NCI-H82 treated with DMSO at 0.1 percent for 48 hours (cell line): ENCODE data around the gene SGCE.

Experiments
- DNase-seq: peaks from one replicate; lab custom pipeline; 2025; ENCODE audit not compliant: unreplicated experiment; lab: John Stamatoyannopoulos, UW

SGCE gene

DNA sequence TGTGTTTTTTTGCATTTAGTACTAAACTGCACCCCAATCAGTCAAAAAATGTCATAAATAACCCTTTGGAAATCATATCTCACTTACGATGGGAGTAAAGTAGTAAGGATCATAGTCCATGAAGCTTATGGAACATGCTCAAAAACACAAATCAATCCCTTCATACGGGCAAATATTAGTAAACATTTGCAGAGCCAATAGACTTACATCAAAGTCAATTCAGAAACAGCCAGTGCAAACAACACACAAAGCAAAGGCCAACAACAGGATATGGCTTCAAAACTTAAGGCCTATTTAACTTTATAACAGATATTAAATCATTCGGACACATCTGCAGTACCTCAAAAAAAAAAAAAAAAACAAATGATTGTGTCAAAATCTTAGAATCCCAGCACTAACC is 32.1 kb downstream of the SGCE start:
- no peak for DNase-seq

GRCh38 chr7:94621120-94621519 is 34.8 kb downstream of the SGCE start:
- no peak for DNase-seq

- DNase-seq: no peak
Measured at GRCh38 chr7:94620703-94621118, 35.2 kb downstream of the SGCE start.

- DNase-seq: no peak
Measured at GRCh38 chr7:94618126-94618525, 37.8 kb downstream of the SGCE start.

GRCh38 chr7:94616855-94617254 is 39.1 kb downstream of the SGCE start:
- no peak for DNase-seq

DNA sequence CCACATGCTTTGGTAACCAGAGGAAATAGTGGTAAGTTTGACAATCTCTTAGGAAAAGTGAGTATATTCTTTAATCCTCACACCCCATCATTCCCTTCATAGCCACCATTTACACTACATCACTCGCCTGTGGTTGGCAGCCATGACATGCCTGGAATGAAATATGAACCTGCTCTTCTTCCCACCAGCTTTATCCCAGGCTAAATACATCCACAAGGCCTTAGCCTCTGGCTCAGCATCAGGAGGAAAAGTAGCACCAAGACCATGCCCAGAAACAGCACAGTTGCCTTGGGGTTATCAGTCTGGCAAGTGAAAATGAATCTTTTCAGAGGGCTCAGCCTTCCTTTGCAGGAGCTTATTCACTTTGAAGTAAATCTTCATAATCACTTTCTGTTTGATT is 40.3 kb downstream of the SGCE start:
- DNase-seq: no peak

GRCh38 chr7:94612661-94613060 is 43.3 kb downstream of the SGCE start:
- DNase-seq: no peak

DNA sequence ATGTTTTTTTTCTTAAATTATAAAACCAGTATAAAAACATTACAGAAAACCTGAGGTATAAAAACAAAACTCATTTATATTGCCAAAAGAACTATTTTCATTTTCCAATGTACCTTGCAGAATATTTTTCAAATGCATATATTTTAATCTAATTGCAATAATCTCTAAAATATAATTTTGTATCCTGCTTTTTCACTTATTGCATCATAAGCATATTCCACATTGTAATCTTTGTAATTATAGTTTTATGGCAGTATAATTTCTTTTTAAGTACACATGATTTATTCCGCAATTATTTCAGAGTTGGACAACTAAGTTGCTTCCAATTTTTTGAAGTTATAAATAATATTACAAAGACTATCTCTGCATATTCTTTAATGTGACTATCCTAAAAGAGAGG is 43.7 kb downstream of the SGCE start:
- DNase-seq: no peak

GRCh38 chr7:94609561-94609960 is 46.4 kb downstream of the SGCE start:
- no peak for DNase-seq

DNA sequence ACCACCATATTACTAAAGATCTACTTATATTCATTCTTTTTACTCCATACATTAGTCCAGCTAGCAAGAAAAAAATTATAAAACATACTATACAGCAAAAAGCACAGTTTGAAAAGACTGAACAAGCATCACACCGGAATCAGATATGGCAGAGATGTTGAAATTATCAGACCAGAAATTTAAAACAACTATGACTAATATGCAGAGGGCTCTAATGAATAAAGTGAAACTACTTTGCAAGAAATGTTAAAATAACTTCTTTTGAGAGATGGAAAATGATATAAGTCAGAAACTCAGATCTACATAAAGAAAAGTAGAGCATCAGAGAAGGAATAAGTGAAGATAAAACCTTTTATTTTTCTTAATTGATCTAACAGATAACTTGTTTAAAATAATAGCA is 50.9 kb downstream of the SGCE start:
- no peak for DNase-seq

DNA sequence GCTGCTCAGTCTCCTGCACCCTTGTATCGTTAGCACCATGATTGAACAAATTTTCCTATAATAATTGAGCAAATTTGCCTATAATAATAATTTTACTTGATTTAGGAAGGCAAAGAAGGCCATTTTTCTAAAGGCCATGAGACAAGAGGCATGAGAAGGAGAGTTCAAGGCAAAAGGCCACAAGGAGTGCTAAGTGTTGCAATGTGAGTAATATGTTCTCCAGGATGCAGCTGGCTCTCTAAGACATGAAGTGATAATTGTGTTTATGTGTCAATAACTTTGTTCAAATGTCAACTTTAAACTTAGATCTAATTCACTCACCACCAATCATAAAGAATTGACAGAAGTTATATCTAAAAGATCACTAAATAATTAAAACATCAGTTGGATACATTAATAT is 53.8 kb downstream of the SGCE start:
- DNase-seq: no peak

DNA sequence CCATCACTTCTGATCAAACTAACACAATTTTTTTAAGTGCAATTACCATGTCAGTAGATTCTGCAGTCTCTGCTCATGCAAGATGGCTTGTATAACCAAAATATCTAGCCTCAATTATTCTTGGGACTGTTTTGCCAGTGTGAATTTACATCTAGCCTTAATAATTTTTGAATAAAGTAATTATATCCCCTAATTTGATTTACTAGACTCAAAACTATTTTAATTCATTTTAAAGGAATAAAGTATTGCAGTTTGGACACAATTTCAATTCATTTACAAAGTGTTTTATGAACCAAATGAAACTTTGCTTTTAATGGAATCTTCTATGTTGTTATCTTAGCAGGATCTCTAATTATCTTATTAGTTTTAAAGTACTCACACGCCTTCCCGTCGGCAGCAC is 55.7 kb downstream of the SGCE start:
- DNase-seq: no peak

GRCh38 chr7:94595717-94596116 is 60.2 kb downstream of the SGCE start:
- DNase-seq: no peak

DNA sequence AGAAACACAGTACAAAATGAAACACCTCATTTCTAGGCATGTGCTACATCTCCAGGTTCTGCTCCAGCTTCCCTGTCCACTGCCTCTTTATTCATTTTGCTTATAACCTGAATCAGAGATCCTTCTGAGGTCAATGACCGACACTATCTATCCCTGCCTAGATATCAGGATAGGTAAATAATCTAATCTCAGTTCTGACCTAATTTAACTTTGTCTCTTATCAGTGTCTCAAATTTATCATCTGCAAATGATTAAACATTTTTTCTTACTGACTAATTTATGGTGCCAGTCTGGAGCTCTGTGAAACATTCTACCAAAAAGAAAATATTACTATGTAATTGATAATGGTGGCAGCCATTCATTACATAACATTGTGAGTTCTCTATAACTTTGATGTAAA is 61.1 kb downstream of the SGCE start:
- DNase-seq: no peak

DNA sequence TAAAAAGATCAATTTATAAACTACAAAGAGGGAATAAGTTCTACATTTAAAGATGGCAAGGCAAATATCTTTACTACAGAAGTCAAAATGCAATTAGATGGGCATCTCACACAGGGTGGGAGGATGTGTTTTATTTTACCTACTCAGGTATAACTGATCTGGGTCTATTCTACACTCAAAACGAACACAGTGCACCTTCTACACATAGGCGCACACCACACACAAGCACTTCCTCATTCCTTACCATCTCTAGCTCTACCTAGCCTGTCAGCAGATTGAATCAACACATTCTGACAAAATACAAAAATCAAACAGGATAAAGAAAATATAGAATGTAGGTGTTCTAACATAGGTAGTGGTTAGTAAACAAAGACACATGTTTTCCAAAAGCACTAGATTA is 64.8 kb downstream of the SGCE start:
- DNase-seq: no peak

GRCh38 chr7:94590526-94591162 is 65.3 kb downstream of the SGCE start:
- no peak for DNase-seq

GRCh38 chr7:94588075-94588474 is 67.9 kb downstream of the SGCE start:
- no peak for DNase-seq

GRCh38 chr7:94584113-94584512 is 71.8 kb downstream of the SGCE start:
- no peak for DNase-seq

- no peak for DNase-seq
Measured at GRCh38 chr7:94580601-94581000, 75.3 kb downstream of the SGCE start.

DNA sequence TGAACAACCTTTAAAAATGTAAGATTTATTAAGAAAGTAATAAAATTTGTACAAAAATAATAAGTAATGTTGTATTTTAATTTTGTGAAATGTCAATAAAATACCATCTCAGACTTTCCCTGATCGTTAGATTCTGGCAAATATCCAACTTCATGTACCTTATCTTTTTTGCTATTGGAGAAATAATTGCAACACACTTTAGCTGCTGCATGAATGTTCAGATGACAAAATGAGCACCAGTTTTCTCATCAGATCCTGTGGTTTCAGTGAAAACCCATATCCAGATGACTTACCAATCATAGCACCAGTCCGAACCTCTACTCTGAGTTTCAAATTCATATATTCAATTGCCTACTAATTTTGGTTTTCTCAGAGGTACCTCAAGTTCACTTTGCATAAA is 76.5 kb downstream of the SGCE start:
- no peak for DNase-seq

- no peak for DNase-seq
Measured at GRCh38 chr7:94578614-94579013, 77.3 kb downstream of the SGCE start.

GRCh38 chr7:94577357-94577756 is 78.6 kb downstream of the SGCE start:
- no peak for DNase-seq

DNA sequence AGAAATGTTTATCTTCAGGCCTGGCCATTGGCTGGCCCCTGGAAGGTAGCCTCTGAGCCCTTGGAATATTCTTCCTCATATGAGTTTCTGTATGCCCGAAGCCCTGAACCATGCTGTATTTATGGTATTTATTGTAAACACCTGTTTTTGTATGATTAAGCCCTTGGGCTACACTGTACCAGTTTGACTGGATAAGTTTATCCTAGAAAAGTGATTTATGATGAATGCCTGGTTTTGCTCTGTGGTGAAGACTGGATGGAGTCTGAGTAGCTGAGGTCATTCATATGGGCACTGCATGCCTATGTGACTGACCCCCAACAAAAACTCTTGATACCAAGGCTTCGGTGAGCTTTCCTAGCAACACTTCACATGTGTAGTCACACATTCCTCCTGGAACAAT is 79.6 kb downstream of the SGCE start:
- DNase-seq: no peak

DNA sequence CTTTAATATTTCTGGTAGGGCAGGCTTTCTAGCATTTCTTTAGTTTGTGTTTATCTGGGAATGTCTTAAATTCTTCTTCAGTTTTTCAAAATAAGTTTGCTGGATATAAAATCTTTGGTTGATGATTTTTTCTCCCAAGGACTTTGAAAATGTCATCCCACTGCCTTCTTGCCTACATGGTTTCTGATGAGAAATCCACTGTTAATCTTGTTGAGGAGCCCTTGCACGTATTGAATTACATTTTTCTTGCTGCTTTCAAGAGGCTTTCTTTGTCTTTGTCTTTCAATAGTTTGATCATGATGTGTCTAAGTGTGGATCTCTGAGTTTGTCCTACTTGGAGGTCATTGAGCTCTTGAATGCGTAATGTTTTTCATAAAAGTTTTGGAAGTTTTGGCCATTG is 80.3 kb downstream of the SGCE start:
- DNase-seq: no peak
